ENCODE data around the gene PBXIP1.
A peak's percentile ranks its signal among the peaks of the same experiment; 100 is the strongest.
"Not testable (repeated sequence)": the region's sequence is repeated elsewhere in the genome, so short reads cannot be mapped to it uniquely, and the experiment has no call there.

PBXIP1 gene

GRCh38 chr1:154999571-155000410, 43.9 kb upstream of the PBXIP1 start:
- Histone ChIP-seq H3K4me3 (peak overlapping the region; percentile 77), H3K27me3 (ENCODE audit: low read depth) (no peaks in the 10 kb centered on the region), H3K36me3 (replicated peaks) (no peaks in the 10 kb centered on the region; the same call in 1 of the 2 replicates), H3K4me1 (peaks cover 22% of the 10 kb centered on the region), H3K9me3 (no peaks in the 10 kb centered on the region)
- in situ Hi-C loops (cut with MboI; ENCODE audit: low sequenced_read_pairs) = loop anchor here (5.0 kb wide), 1 partner anchor 63 kb away; the partner anchor contains the start of gene EFNA4
- peak; percentile 65 to 76 for DNase-seq (ENCODE audit: low spot score in 2 of 2)

GRCh38 chr1:154998818-154999570, 43.1 kb upstream of the PBXIP1 start:
- in situ Hi-C loops (cut with MboI; ENCODE audit: low sequenced_read_pairs) = loop anchor here (5.0 kb wide), 1 partner anchor 63 kb away; the partner anchor contains the start of gene EFNA4
- H3K4me1 ChIP-seq = peaks cover 17% of the 10 kb centered on the region
- H3K9me3 ChIP-seq = no peaks in the 10 kb centered on the region
- peak overlapping the region; percentile 77 for H3K4me3 ChIP-seq
- H3K36me3 ChIP-seq (replicated peaks) = no peaks in the 10 kb centered on the region
- peak; percentile 73 to 91 for DNase-seq (ENCODE audit: low spot score in 2 of 2)
- no peaks in the 10 kb centered on the region for H3K27me3 ChIP-seq (ENCODE audit: low read depth)

GRCh38 chr1:154998201-154998780, 42.4 kb upstream of the PBXIP1 start:
- no peaks in the 10 kb centered on the region for H3K36me3 ChIP-seq (replicated peaks)
- no peaks in the 10 kb centered on the region for H3K9me3 ChIP-seq
- no peaks in the 10 kb centered on the region for H3K27me3 ChIP-seq (ENCODE audit: low read depth)
- H3K4me1 ChIP-seq = peaks cover 17% of the 10 kb centered on the region
- H3K4me3 ChIP-seq = no peak overlapping the region
- in situ Hi-C loops (cut with MboI; ENCODE audit: low sequenced_read_pairs) = loop anchor here (5.0 kb wide), 1 partner anchor 64 kb away; the partner anchor contains the start of gene EFNA4
- DNase-seq (ENCODE audit: low spot score in 2 of 2) = no peak

- Histone ChIP-seq H3K4me3 (no peak overlapping the region), H3K27me3 (ENCODE audit: low read depth) (no peaks in the 10 kb centered on the region), H3K4me1 (peaks cover 17% of the 10 kb centered on the region), H3K36me3 (replicated peaks) (peaks cover 8% of the 10 kb centered on the region; the same call in 1 of the 2 replicates), H3K9me3 (no peaks in the 10 kb centered on the region)
- in situ Hi-C loops (cut with MboI; ENCODE audit: low sequenced_read_pairs) = loop anchor here (5.0 kb wide), 1 partner anchor 65 kb away; the partner anchor contains the start of gene EFNA4
- no peak for DNase-seq (ENCODE audit: low spot score in 2 of 2)
These were observed 41.2 kb upstream of the PBXIP1 start for GRCh38 chr1:154996966-154997701.

GRCh38 chr1:154995301-154995983, 39.5 kb upstream of the PBXIP1 start:
- not testable (repeated sequence) for H3K27me3 ChIP-seq (ENCODE audit: low read depth); H3K9me3 ChIP-seq; H3K4me3 ChIP-seq
- Histone ChIP-seq H3K36me3 (replicated peaks) (peaks cover 12% of the 10 kb centered on the region), H3K4me1 (peaks cover 15% of the 10 kb centered on the region)
- peak; percentile 56 to 83 for DNase-seq (ENCODE audit: low spot score in 2 of 2)
- in situ Hi-C loops (cut with MboI; ENCODE audit: low sequenced_read_pairs) = loop anchor here (5.0 kb wide), 1 partner anchor 67 kb away; the partner anchor contains the start of gene EFNA4

GRCh38 chr1:154994591-154994990, 38.7 kb upstream of the PBXIP1 start:
- no peak for DNase-seq (ENCODE audit: low spot score in 2 of 2)
- peaks cover 9% of the 10 kb centered on the region for H3K4me1 ChIP-seq
- H3K4me3 ChIP-seq = no peak overlapping the region
- H3K36me3 ChIP-seq (replicated peaks) = peaks cover 20% of the 10 kb centered on the region
- H3K9me3 ChIP-seq = no peaks in the 10 kb centered on the region
- in situ Hi-C loops (cut with MboI; ENCODE audit: low sequenced_read_pairs) = no loop called here
- no peaks in the 10 kb centered on the region for H3K27me3 ChIP-seq (ENCODE audit: low read depth)

- Histone ChIP-seq H3K4me3 (no peak overlapping the region), H3K4me1 (peaks cover 8% of the 10 kb centered on the region), H3K27me3 (ENCODE audit: low read depth) (no peaks in the 10 kb centered on the region), H3K9me3 (no peaks in the 10 kb centered on the region), H3K36me3 (replicated peaks) (peaks cover 24% of the 10 kb centered on the region)
- in situ Hi-C loops (cut with MboI; ENCODE audit: low sequenced_read_pairs) = no loop called here
- DNase-seq (ENCODE audit: low spot score in 2 of 2) = no peak
These were observed 38.3 kb upstream of the PBXIP1 start for GRCh38 chr1:154994269-154994587.

- in situ Hi-C loops (cut with MboI; ENCODE audit: low sequenced_read_pairs) = no loop called here
- H3K9me3 ChIP-seq = no peaks in the 10 kb centered on the region
- peaks cover 3% of the 10 kb centered on the region for H3K4me1 ChIP-seq
- no peak for DNase-seq (ENCODE audit: low spot score in 2 of 2)
- no peak within 1 kb of the TSS for H3K4me3 ChIP-seq
- H3K27me3 ChIP-seq (ENCODE audit: low read depth) = no peaks in the 10 kb centered on the region
- H3K36me3 ChIP-seq (replicated peaks) = peaks cover 29% of the 10 kb centered on the region
These were observed 37.8 kb upstream of the PBXIP1 start, which contains the start of gene LENEP for GRCh38 chr1:154993572-154994268. Gene LENEP, plus strand, starts transcription at chr1:154993586. Its CDS starts 22 bp downstream, at chr1:154993608.

- DNase-seq (ENCODE audit: low spot score in 2 of 2) = no peak
These were observed 37.0 kb upstream of the PBXIP1 start for GRCh38 chr1:154992721-154993571.

GRCh38 chr1:154990276-154990675, 34.4 kb upstream of the PBXIP1 start:
- Histone ChIP-seq H3K4me1 (no peaks in the 10 kb centered on the region), H3K36me3 (replicated peaks) (peaks cover 54% of the 10 kb centered on the region), H3K27me3 (ENCODE audit: low read depth) (no peaks in the 10 kb centered on the region), H3K4me3 (no peak overlapping the region), H3K9me3 (no peaks in the 10 kb centered on the region)
- DNase-seq (ENCODE audit: low spot score in 2 of 2) = no peak
- in situ Hi-C loops (cut with MboI; ENCODE audit: low sequenced_read_pairs) = no loop called here

More at GRCh38 chr1:154992721-154993571, 37.0 kb upstream of the PBXIP1 start:
- no peaks in the 10 kb centered on the region for H3K9me3 ChIP-seq
- no peaks in the 10 kb centered on the region for H3K27me3 ChIP-seq (ENCODE audit: low read depth)
- H3K4me3 ChIP-seq = no peak overlapping the region
- peaks cover 2% of the 10 kb centered on the region; the same call in 1 of the 2 replicates for H3K4me1 ChIP-seq
- in situ Hi-C loops (cut with MboI; ENCODE audit: low sequenced_read_pairs) = no loop called here
- peaks cover 37% of the 10 kb centered on the region for H3K36me3 ChIP-seq (replicated peaks)

- DNase-seq (ENCODE audit: low spot score in 2 of 2) = no peak
- in situ Hi-C loops (cut with MboI; ENCODE audit: low sequenced_read_pairs) = no loop called here
- Histone ChIP-seq H3K4me3 (no peak overlapping the region), H3K9me3 (no peaks in the 10 kb centered on the region), H3K4me1 (peaks cover under 1% of the 10 kb centered on the region; the same call in 1 of the 2 replicates), H3K27me3 (ENCODE audit: low read depth) (no peaks in the 10 kb centered on the region), H3K36me3 (replicated peaks) (peaks cover 54% of the 10 kb centered on the region)
These were observed 33.4 kb upstream of the PBXIP1 start for GRCh38 chr1:154989195-154989860.
